ENCODE results near the gene PSMB9.

The PSMB9 gene

DNA sequence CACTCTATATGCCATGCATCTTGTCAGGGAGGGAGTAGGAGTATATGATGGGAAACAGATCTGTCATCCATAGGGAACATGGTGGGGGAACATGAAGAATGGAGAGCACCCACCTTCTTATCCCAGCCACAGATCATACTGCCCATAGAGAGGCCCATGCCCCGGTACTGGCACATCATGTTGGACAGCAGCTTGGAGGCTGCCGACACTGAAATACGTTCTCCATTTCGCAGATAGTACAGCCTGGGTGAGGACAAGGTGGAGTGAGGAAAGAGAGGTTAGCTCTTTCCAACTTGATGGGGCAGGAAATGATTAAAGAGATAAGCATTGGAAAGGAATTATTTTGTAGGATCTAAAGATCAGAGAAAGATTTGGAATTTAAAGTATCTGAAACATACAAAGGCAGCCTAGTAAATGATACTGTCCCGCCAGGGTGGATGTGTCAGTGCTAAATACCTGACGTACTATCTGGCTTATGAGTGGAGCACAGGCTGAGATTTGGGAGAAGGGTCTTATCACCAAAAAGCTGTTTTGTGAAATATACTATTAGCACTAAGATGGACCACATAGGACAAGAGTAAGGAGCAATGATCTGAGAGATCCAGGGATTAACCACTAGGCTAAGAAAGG lies 11.9 kb upstream of the PSMB9 start:
- H3K4me1 ChIP-seq (ENCODE audit: insufficient read depth, poor library complexity, severe bottlenecking) = peaks cover 4% of the 10 kb centered on the region
- H3K9me3 ChIP-seq (ENCODE audit: severe bottlenecking) = no peaks in the 10 kb centered on the region
- H3K36me3 ChIP-seq (ENCODE audit: low read depth) = peaks cover 34% of the 10 kb centered on the region
- TF ChIP-seq, protein P1, sequence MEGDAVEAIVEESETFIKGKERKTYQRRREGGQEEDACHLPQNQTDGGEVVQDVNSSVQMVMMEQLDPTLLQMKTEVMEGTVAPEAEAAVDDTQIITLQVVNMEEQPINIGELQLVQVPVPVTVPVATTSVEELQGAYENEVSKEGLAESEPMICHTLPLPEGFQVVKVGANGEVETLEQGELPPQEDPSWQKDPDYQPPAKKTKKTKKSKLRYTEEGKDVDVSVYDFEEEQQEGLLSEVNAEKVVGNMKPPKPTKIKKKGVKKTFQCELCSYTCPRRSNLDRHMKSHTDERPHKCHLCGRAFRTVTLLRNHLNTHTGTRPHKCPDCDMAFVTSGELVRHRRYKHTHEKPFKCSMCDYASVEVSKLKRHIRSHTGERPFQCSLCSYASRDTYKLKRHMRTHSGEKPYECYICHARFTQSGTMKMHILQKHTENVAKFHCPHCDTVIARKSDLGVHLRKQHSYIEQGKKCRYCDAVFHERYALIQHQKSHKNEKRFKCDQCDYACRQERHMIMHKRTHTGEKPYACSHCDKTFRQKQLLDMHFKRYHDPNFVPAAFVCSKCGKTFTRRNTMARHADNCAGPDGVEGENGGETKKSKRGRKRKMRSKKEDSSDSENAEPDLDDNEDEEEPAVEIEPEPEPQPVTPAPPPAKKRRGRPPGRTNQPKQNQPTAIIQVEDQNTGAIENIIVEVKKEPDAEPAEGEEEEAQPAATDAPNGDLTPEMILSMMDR (IDR thresholded peaks at IDR 0.05; ENCODE audit: poor library complexity, severe bottlenecking) = no peak
- DNase-seq (ENCODE audit: low spot score) = no peak
- H3K4me3 ChIP-seq (ENCODE audit: severe bottlenecking) = no peak overlapping the region
- no peak for ATAC-seq (ENCODE audit: low read depth)
- no peaks in the 10 kb centered on the region for H3K27me3 ChIP-seq (ENCODE audit: insufficient read depth, poor library complexity, severe bottlenecking)
- no peak overlapping the region for H3K27ac ChIP-seq (ENCODE audit: poor library complexity, severe bottlenecking)

DNA sequence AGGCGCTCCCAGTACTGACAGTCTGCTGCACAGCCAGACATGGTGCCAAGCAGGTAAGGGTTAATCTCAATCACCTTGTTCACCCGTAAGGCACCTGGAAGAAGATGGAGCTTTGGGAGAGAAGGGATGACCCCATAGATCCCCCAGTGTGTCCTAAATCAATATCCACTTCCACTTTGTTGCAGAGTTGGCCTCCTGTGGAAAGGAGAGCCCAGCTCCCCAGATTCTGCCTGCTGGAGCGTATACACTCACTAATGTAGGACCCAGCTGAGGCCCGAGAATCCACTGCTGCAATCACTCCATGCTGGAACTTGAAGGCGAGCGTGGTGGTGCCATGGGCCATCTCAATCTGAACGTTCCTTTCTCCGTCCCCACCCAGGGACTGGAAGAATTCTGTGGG lies 11.3 kb upstream of the PSMB9 start:
- no peak overlapping the region for H3K4me3 ChIP-seq (ENCODE audit: severe bottlenecking)
- no peaks in the 10 kb centered on the region for H3K27me3 ChIP-seq (ENCODE audit: insufficient read depth, poor library complexity, severe bottlenecking)
- ATAC-seq (ENCODE audit: low read depth) = no peak
- peaks cover 4% of the 10 kb centered on the region for H3K4me1 ChIP-seq (ENCODE audit: insufficient read depth, poor library complexity, severe bottlenecking)
- H3K27ac ChIP-seq (ENCODE audit: poor library complexity, severe bottlenecking) = no peak overlapping the region
- H3K36me3 ChIP-seq (ENCODE audit: low read depth) = peaks cover 34% of the 10 kb centered on the region
- H3K9me3 ChIP-seq (ENCODE audit: severe bottlenecking) = no peaks in the 10 kb centered on the region
- no peak for DNase-seq (ENCODE audit: low spot score)
- TF ChIP-seq, protein P1 (IDR thresholded peaks at IDR 0.05; ENCODE audit: poor library complexity, severe bottlenecking) = no peak

DNA sequence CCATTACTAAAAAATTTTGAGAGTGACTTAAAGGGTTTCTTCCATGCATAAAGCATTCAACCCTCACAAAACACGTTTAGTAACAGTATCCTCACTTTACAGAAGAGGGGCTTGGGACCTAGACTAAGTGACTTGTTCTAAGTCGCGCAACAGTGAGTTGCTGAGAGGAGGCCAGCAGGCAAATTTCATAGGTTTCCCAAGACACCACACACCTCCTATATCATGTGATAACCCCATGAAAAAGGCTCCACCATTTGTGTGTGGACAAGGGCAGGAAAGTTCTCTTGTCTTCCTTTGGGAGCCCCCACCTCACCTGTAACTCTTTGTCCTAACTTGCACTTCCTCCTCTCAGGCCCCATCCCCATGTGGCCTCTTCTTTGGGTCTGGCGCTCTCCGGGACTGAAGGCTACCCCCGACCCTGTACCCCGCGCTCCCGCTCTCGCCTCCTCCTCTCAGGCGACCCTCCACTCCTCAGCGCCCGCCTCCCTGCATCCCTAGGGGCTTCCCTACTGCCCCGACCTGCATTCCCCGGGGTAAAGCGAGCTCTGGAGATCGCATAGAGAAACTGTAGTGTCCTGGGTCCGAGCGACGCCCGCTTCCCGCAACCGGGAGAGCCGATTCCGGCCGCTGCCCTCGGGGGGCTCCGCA lies 10.5 kb upstream of the PSMB9 start:
- peaks cover 42% of the 10 kb centered on the region for H3K36me3 ChIP-seq (ENCODE audit: low read depth)
- ATAC-seq (ENCODE audit: low read depth) (no peak), DNase-seq (ENCODE audit: low spot score) (no peak)
- TF ChIP-seq, protein P1 (IDR thresholded peaks at IDR 0.05; ENCODE audit: poor library complexity, severe bottlenecking) = no peak
- H3K4me1 ChIP-seq (ENCODE audit: insufficient read depth, poor library complexity, severe bottlenecking) = peaks cover 4% of the 10 kb centered on the region
- H3K9me3 ChIP-seq (ENCODE audit: severe bottlenecking) = no peaks in the 10 kb centered on the region
- peak overlapping the region; percentile 62 for H3K4me3 ChIP-seq (ENCODE audit: severe bottlenecking)
- peak overlapping the region; percentile 50 for H3K27ac ChIP-seq (ENCODE audit: poor library complexity, severe bottlenecking)
- H3K27me3 ChIP-seq (ENCODE audit: insufficient read depth, poor library complexity, severe bottlenecking) = no peaks in the 10 kb centered on the region

DNA sequence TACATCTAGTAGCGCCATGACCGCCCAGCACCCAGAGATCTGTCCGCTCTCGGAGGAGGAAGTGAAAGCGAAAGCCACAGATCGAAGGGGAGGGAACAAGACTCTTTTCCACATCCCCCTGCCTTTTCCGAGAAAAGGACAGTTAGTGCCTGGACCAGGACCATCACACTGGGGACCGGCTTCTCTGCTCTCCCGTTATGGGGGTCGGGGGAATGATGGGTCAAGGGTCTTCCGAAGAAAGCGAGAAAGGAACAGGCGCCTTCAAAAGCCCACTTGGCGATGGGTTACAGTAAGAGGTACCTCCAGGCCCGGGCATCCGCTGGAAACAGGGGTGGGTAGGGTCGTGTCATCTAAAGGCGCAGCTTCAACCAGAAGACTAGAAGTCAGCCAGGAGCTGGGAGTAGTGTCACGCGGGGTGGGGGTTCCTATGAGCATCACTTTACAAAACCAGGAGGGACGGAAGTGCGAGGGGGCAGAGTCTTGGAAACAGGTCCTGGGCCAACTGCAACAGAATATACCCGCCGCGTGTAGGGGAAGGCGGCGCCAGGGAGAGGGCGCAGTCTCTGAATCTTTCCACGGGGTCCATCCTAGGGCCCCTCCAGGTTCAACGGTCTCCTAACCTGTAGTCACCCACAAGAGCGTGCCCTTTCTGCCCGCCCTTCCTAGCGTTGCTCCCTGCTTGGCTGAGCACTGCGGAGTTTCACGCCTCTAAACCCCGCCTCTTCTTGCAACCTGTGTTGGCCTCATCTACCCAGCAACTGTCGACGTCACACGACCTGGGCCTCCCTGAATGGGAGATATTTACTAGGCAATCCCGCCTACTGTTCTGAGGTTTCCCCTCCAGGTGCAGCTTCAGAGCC lies 9.8 kb upstream of the PSMB9 start, which contains the start of gene PSMB8:
Gene PSMB8, minus strand, starts transcription at position 69 of the 860 bp plus-strand sequence. Its CDS starts 51 bp downstream, at position 18.
- Histone ChIP-seq H3K27ac (ENCODE audit: poor library complexity, severe bottlenecking) (peak within 1 kb of the TSS; percentile 50), H3K4me1 (ENCODE audit: insufficient read depth, poor library complexity, severe bottlenecking) (peaks cover 4% of the 10 kb centered on the region), H3K4me3 (ENCODE audit: severe bottlenecking) (peak within 1 kb of the TSS; percentile 62), H3K9me3 (ENCODE audit: severe bottlenecking) (no peaks in the 10 kb centered on the region), H3K27me3 (ENCODE audit: insufficient read depth, poor library complexity, severe bottlenecking) (no peaks in the 10 kb centered on the region), H3K36me3 (ENCODE audit: low read depth) (peaks cover 44% of the 10 kb centered on the region)
- ATAC-seq (ENCODE audit: low read depth) (peak; percentile 94), DNase-seq (ENCODE audit: low spot score) (peak; percentile 95)
- TF ChIP-seq, protein P1 (IDR thresholded peaks at IDR 0.05; ENCODE audit: poor library complexity, severe bottlenecking) = no peak

Measured in RWPE2 (cell line).